ENCODE measurements around the gene SLC38A10.
A peak's percentile ranks its signal among the peaks of the same experiment; 100 is the strongest.

SLC38A10 gene

GRCh38 chr17:81295031-81295675 lies at the start of gene SLC38A10:
Gene SLC38A10 (minus strand): TSS chr17:81295307. CDS start chr17:81294921, 386 bp downstream.
- DNase-seq (ENCODE audit: low read depth): peak; percentile 69

- DNase-seq (ENCODE audit: low read depth): peak; percentile 43
These were observed 47.4 kb upstream of the SLC38A10 start for GRCh38 chr17:81342269-81343070.

- DNase-seq (ENCODE audit: low read depth): no peak
These were observed 46.6 kb upstream of the SLC38A10 start for GRCh38 chr17:81341516-81342268.

DNA sequence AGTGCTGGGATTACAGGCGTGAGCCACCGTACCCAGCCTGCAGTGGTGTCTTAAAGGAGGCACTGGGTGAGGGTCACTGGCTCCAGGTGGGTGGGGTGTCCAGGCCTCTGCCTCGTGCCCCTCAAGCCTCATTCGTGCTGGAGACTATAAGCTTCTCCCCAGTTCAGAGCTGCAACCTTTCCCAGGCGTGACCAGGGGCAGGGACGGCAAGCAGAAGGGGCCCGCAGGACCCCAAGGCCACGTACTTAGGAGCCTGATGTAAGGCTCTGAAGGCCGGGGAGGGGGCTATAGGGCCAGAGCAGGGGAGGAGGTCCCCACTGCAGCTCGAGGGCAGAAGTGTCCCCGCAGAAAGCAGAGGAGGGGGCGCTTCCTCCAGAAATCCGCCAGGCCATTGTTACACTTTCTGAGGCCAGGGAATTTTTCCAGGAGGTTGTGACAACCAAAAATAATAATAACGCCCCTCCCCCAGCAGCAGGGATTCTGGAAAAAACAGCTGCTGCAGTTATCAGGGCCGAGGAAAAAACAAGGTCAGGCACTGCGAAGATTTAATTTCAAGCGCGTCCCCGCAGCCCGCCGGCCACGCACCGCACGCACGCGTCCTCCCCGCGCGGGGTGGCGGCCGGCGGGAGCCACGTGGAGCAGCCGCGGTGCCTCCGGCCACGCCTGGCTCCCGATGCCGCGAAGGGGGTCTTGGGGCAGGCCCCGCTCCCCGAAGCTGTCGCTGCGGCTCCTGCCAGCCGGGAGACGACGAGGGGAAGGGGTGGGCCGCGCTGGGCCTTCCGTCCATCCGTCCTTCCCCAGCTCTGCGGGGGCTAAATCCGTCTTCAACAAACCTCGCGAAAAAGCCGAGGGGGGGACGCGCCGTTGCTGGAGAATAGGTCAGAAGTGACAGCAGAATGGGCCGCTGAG lies 45.8 kb upstream of the SLC38A10 start:
- DNase-seq (ENCODE audit: low read depth): no peak

GRCh38 chr17:81339534-81340296 lies 44.6 kb upstream of the SLC38A10 start:
- DNase-seq (ENCODE audit: low read depth): no peak

DNA sequence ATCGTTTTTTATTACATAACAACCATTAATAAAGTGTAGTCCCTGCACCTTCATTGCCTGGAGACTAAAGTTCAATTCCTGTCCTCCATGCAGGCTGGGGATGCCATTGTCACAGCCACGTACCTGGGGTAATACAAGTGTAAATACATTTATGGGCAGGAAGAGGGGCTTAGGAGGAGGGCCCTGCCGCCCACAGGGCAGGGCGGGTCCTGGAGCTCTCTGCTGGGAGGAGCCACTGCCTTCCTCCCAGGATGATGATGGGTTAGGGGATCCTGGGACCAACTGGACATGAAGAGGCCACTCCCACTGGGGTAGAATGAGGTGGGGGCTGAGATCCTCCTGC lies 44.1 kb upstream of the SLC38A10 start:
- DNase-seq (ENCODE audit: low read depth): no peak

DNA sequence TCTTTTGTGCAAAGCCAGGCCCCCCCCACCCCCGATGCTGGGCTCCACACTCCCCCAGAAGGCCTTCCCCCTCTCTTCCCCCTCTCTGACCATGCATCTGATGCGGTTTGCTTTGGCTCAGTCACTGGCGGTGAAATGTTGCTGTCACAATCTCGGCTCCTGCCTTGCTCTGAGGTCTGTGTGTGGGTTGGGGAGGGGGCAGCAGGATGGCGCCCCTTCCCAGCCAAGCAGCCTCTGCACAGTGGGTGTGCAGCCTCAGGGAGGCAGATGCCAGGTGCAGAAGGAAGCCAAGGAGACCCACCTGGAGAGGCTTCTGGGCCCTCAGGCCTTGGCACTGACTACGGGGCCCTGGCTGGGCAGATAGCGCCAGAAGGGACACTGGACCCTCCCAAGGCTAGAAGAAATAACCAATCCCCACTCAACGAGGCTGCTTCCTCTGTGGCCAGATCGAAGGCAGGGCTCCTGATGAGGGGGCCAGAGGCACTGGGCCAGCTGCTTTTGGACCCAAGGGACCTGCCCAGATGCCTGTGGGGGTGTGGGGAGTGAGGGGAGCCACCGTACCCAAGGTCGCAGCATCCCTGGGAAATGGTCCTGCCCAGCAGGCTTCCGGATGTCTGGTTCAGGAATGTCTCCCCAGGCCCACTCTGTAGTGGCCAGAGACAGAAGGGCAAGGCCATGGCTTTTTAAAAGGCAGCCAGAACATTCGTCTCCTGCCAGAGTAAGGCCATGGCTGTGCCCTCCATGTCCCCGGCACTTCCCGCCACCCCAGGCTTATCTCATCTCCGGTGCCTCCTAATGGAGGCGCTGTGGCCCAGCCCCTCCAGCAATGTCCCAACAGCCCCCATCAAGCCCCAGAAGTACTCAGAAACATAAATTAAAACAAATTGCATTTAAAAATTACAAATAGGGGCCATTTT lies 43.4 kb upstream of the SLC38A10 start:
- no peak for DNase-seq (ENCODE audit: low read depth)

DNA sequence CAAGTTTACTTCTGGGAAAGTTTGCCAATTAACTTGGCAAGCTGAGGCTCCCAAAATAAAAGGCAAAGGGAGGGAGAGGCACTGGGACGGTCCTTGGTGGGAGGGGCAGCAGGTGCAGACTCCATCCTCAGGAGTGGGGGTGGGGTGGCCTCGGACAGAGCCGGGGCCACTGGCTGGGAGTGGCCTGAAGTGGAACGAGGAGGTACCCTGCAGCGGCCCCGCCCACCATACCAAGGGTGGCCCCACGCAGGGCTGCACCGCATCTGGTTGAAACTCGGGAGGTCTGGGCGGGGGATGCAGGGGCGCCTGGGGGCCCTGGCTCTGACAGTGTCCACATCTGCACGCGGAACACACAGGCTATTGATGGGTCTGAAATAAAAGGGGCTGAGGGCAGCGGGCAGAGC lies 42.4 kb upstream of the SLC38A10 start:
- DNase-seq (ENCODE audit: low read depth): no peak

DNA sequence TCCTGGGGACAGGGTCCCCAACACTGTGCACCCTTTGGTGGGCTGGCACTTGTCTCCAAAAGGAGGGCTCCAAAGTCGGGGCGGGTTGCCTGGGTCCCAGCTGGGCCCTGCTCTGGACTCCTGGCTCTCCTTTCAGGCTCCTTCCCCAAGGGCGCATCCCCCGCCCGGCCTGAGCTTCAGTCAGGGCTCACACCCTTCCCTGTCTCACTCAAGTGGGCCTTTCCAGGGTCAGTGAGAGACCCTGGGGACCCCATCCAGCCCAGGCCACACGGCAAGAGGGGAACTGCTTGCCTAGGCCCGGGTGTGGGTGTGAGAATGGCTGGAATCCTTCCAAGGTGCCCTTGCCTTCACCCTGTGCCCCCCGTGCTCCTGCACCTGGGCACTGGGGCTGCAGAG lies 41.8 kb upstream of the SLC38A10 start:
- no peak for DNase-seq (ENCODE audit: low read depth)

GRCh38 chr17:81336296-81336929 lies 41.3 kb upstream of the SLC38A10 start:
- no peak for DNase-seq (ENCODE audit: low read depth)

- DNase-seq (ENCODE audit: low read depth): no peak
These were observed 40.7 kb upstream of the SLC38A10 start for GRCh38 chr17:81335773-81336157.

GRCh38 chr17:81334987-81335772 lies 40.1 kb upstream of the SLC38A10 start:
- no peak for DNase-seq (ENCODE audit: low read depth)

DNA sequence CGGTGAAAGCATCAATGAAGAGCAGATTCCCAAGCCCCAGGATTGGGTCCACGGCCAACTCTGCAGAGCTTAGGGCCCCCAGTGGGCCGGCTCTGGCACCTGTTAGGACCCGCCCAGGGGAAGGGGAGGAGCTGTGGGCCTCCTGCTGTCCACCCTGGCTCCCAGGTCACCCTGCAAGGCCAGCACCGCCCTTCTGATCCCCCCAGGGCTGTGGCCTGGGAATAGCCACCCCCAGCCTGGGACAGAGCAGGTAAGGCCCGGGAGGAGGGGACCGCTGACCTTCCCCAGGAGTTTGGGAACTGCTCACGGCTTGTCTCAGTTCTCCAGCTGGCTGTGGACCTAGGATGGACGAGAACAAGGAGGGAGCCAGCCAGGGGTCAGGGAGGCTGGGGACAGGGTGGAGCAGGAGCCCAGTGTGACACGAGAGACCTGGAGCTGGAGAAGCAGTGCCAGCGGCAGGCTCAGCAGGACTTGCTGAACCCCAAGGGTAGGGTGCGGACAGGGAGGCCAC lies 39.3 kb upstream of the SLC38A10 start:
- DNase-seq (ENCODE audit: low read depth): no peak

GRCh38 chr17:81333616-81334368 lies 38.7 kb upstream of the SLC38A10 start:
- no peak for DNase-seq (ENCODE audit: low read depth)

- no peak for DNase-seq (ENCODE audit: low read depth)
These were observed 37.9 kb upstream of the SLC38A10 start for GRCh38 chr17:81332914-81333528.

GRCh38 chr17:81332118-81332834 lies 37.2 kb upstream of the SLC38A10 start:
- DNase-seq (ENCODE audit: low read depth): no peak

Measured in amniotic epithelial cell (primary cell).